H9 (cell line): Measurements from ENCODE around the gene RNF181. TPM values are rescaled to one million over a fixed set of nuclear protein-coding genes. Genes with fewer than 3 reads are reported as not detected.

ENCODE experiments used
- DNase-seq: peaks from one replicate; pipeline ENCODE4 v3.0.0-alpha.2; 2017
- H2AFZ ChIP-seq: one replicate; pipeline ENCODE4 v1.6.1; 2013; ENCODE audit warnings: mild to moderate bottlenecking, low read length, control low read depth, moderate library complexity
- H2AK5ac ChIP-seq: 2 replicates; pipeline ENCODE4 v1.6.1; 2013; ENCODE audit warnings: low read length, control low read depth, mixed read lengths; ENCODE audit not compliant: insufficient read length
- H2BK120ac ChIP-seq: one replicate; pipeline ENCODE4 v1.6.1; 2013; ENCODE audit warnings: low read depth, mild to moderate bottlenecking, low read length, control low read depth, inconsistent platforms; ENCODE audit not compliant: poor library complexity, severe bottlenecking
- H2BK12ac ChIP-seq: 2 replicates; pipeline ENCODE4 v1.6.1; 2013; ENCODE audit warnings: low read length, control low read depth, mixed read lengths, low read depth; ENCODE audit not compliant: insufficient read length
- H2BK15ac ChIP-seq: 2 replicates; pipeline ENCODE4 v1.6.1; 2013; ENCODE audit warnings: low read depth, low read length, control low read depth
- H2BK20ac ChIP-seq: one replicate; pipeline ENCODE4 v1.6.1; 2013; ENCODE audit warnings: low read depth, mild to moderate bottlenecking, low read length, control low read depth, inconsistent platforms; ENCODE audit not compliant: poor library complexity, severe bottlenecking
- H2BK5ac ChIP-seq: 2 replicates; pipeline ENCODE4 v1.6.1; 2013; ENCODE audit warnings: low read length, control low read depth, mixed read lengths; ENCODE audit not compliant: insufficient read length
- H3K14ac ChIP-seq: 2 replicates; pipeline ENCODE4 v1.6.1; 2013; ENCODE audit warnings: low read length, control low read depth; ENCODE audit not compliant: insufficient read depth
- H3K18ac ChIP-seq: 2 replicates; pipeline ENCODE4 v1.6.1; 2013; ENCODE audit warnings: low read depth, mild to moderate bottlenecking, mixed read lengths, low read length, control low read depth; ENCODE audit not compliant: insufficient read length
- H3K23ac ChIP-seq: 2 replicates; pipeline ENCODE4 v1.6.1; 2013; ENCODE audit warnings: low read length, control low read depth, mixed read lengths, low read depth; ENCODE audit not compliant: insufficient read length
- H3K23me2 ChIP-seq: 2 replicates; pipeline ENCODE4 v1.6.1; 2013; ENCODE audit warnings: low read depth, mild to moderate bottlenecking, mixed read lengths, low read length, control low read depth; ENCODE audit not compliant: insufficient read length, poor library complexity, severe bottlenecking
- H3K27ac ChIP-seq: 2 replicates; pipeline ENCODE4 v1.5.1; 2013; ENCODE audit warnings: low read length, control low read depth, mixed read lengths, low read depth; ENCODE audit not compliant: insufficient read length
- H3K27me3 ChIP-seq: 2 replicates; pipeline ENCODE4 v1.6.1; 2013; ENCODE audit warnings: low read length, control low read depth, inconsistent platforms; ENCODE audit not compliant: insufficient read depth
- H3K4ac ChIP-seq: 2 replicates; pipeline ENCODE4 v1.6.1; 2013; ENCODE audit warnings: low read depth, mild to moderate bottlenecking, control low read depth, inconsistent platforms, low read length, moderate library complexity
- H3K4me1 ChIP-seq: 2 replicates; pipeline ENCODE4 v1.6.1; 2013; ENCODE audit warnings: low read length, control low read depth, inconsistent platforms; ENCODE audit not compliant: insufficient read depth
- H3K4me2 ChIP-seq: 2 replicates; pipeline ENCODE4 v1.6.1; 2013; ENCODE audit warnings: low read length, control low read depth, mixed read lengths; ENCODE audit not compliant: insufficient read length, insufficient read depth
- H3K56ac ChIP-seq: 2 replicates; pipeline ENCODE4 v1.6.1; 2013; ENCODE audit warnings: low read depth, mild to moderate bottlenecking, mixed read lengths, low read length, control low read depth; ENCODE audit not compliant: insufficient read length
- H3K79me1 ChIP-seq: 2 replicates; pipeline ENCODE4 v1.6.1; 2013; ENCODE audit warnings: low read depth, mild to moderate bottlenecking, moderate library complexity, low read length, control low read depth, inconsistent platforms; ENCODE audit not compliant: insufficient read depth, poor library complexity, severe bottlenecking
- H3K79me2 ChIP-seq: 2 replicates; pipeline ENCODE4 v1.6.1; 2013; ENCODE audit warnings: low read length, control low read depth, inconsistent platforms; ENCODE audit not compliant: insufficient read depth
- H3K9ac ChIP-seq: 2 replicates; pipeline ENCODE4 v1.6.1; 2013; ENCODE audit warnings: low read length, control low read depth, mixed read lengths; ENCODE audit not compliant: insufficient read length; ENCODE audit errors: extremely low read depth
- H3K9me3 ChIP-seq: one replicate; pipeline ENCODE4 v1.6.1; 2013; ENCODE audit warnings: low read depth, low read length, inconsistent platforms; ENCODE audit not compliant: control insufficient read depth
- H3T11ph ChIP-seq: one replicate; pipeline ENCODE4 v1.6.1; 2013; ENCODE audit warnings: mild to moderate bottlenecking, low read length, control low read depth, inconsistent platforms
- H4K20me1 ChIP-seq: one replicate; pipeline ENCODE4 v1.6.1; 2013; ENCODE audit not compliant: control insufficient read depth, insufficient read length, insufficient read depth
- H4K5ac ChIP-seq: 2 replicates; pipeline ENCODE4 v1.6.1; 2013; ENCODE audit warnings: low read depth, mild to moderate bottlenecking, mixed read lengths, low read length, control low read depth; ENCODE audit not compliant: insufficient read length
- H4K8ac ChIP-seq: replicated peaks from 2 replicates; pipeline ENCODE4 v1.6.1; 2013; ENCODE audit warnings: low read length, control low read depth, mixed read lengths, low read depth; ENCODE audit not compliant: insufficient read length
- H4K91ac ChIP-seq: 2 replicates; pipeline ENCODE4 v1.6.1; 2013; ENCODE audit warnings: low read depth, mild to moderate bottlenecking, moderate library complexity, mixed read lengths, low read length, control low read depth; ENCODE audit not compliant: insufficient read length
- H3K27ac Mint-ChIP-seq, 3 experiments: 2 replicates in 2 of 3; 3 replicates in 1 of 3; pipeline ENCODE4 v1.8.0; 2020 to 2021; ENCODE audit warnings: mixed read lengths in 3 of 3, mild to moderate bottlenecking in 1 of 3, moderate library complexity in 1 of 3
- H3K27me3 Mint-ChIP-seq: 2 replicates; pipeline ENCODE4 v1.8.0; 2021; ENCODE audit warnings: low read depth, mild to moderate bottlenecking, moderate library complexity, mixed read lengths
- H3K36me3 Mint-ChIP-seq, 3 experiments: 2 replicates in 2 of 3; 3 replicates in 1 of 3; pipeline ENCODE4 v1.8.0; 2020 to 2021; ENCODE audit warnings: low read depth in 3 of 3, mixed read lengths in 3 of 3; ENCODE audit not compliant: insufficient read depth in 1 of 3
- H3K4me1 Mint-ChIP-seq, 2 experiments: 2 replicates each; pipeline ENCODE4 v1.8.0; 2020; ENCODE audit warnings: mixed read lengths in 2 of 2
- H3K4me3 Mint-ChIP-seq, 2 experiments: 2 replicates in 1 of 2; 3 replicates in 1 of 2; pipeline ENCODE4 v1.8.0; 2020 to 2021; ENCODE audit warnings: mild to moderate bottlenecking in 2 of 2, mixed read lengths in 2 of 2, moderate library complexity in 1 of 2
- H3K9me3 Mint-ChIP-seq, 2 experiments: 2 replicates in 1 of 2; 3 replicates in 1 of 2; pipeline ENCODE4 v1.8.0; 2020; ENCODE audit warnings: mild to moderate bottlenecking in 2 of 2, mixed read lengths in 2 of 2, moderate library complexity in 1 of 2
- CTCF ChIP-seq: fragments of 200-600 bp; sonication (generic); conservative IDR thresholded peaks from 3 replicates; pipeline ENCODE4 v1.8.0; 2021; ENCODE audit warnings: antibody characterized with exemption, mild to moderate bottlenecking
- WGBS: extraction: QIAGEN DNeasy Blood & Tissue Kit; methylation state at CpG from one replicate; pipeline ENCODE4 v1.1.7; 2013; ENCODE audit warnings: missing lambda C conversion rate, low lambda C conversion rate, mixed read lengths; ENCODE audit not compliant: insufficient read length; ENCODE audit errors: extremely low coverage; 5-methylcytosine and 5-hydroxymethylcytosine counted together
- total RNA-seq: library from RNA; stranded (reverse); gene quantifications from 2 replicates; pipeline ENCODE4 v1.2.1, GENCODE V29; 2021

Gene RNF181
- total RNA-seq, 1 experiment from 2014 or later: 122 TPM

GRCh38 chr2:85550486-85550885 lies 45.1 kb upstream of the RNF181 start:
- Histone ChIP-seq H2BK15ac (no peak overlapping the region), H3K4me1 (no peaks in the 10 kb centered on the region), H3T11ph (no peak overlapping the region), H3K79me1 (no peaks in the 10 kb centered on the region), H4K91ac (no peak overlapping the region), H2BK12ac (no peak overlapping the region), H4K8ac (no peak overlapping the region), H2AFZ (no peak overlapping the region), H3K18ac (no peak overlapping the region), H3K23me2 (no peaks in the 10 kb centered on the region), H3K56ac (no peak overlapping the region), H3K9me3 (no peaks in the 10 kb centered on the region), H3K9ac (no peak overlapping the region), H2BK20ac (no peak overlapping the region), H3K27ac (no peak overlapping the region), H4K20me1 (no peaks in the 10 kb centered on the region), H3K79me2 (no peaks in the 10 kb centered on the region), H3K27me3 (no peaks in the 10 kb centered on the region), H3K14ac (no peak overlapping the region), H2BK5ac (no peak overlapping the region), H3K4ac (no peak overlapping the region), H3K4me2 (no peak overlapping the region), H3K23ac (no peak overlapping the region), H2AK5ac (no peak overlapping the region), H4K5ac (no peak overlapping the region), H2BK120ac (no peak overlapping the region)
- WGBS: no CpG with 5 or more reads among the region's 10 CpGs
- H3K36me3 Mint-ChIP-seq: peaks cover 17 to 69% (median 56%) of the 10 kb centered on the region in 3 experiments; a peak in 6 of 7 replicates
- H3K9me3 Mint-ChIP-seq: no peaks in the 10 kb centered on the region
- H3K27ac Mint-ChIP-seq: no peak overlapping the region
- H3K4me3 Mint-ChIP-seq: no peak overlapping the region
- TF ChIP-seq CTCF: no peak
- H3K27me3 Mint-ChIP-seq: no peaks in the 10 kb centered on the region; the same call in 1 of the 2 replicates
- H3K4me1 Mint-ChIP-seq: peaks cover 2 to 7% of the 10 kb centered on the region in 2 experiments; a peak in 2 of 4 replicates
- DNase-seq: no peak
